ENCODE data around the gene APLP1. TPM values are rescaled to one million over a fixed set of nuclear protein-coding genes. Genes with fewer than 3 reads are reported as not detected.
A peak's percentile ranks its signal among the peaks of the same experiment; 100 is the strongest.

The APLP1 gene
- polyA plus RNA-seq, 1 donor (not counting 4 experiments of a cell fraction or from before 2014, with no cell fraction given): 0.50 TPM

DNA sequence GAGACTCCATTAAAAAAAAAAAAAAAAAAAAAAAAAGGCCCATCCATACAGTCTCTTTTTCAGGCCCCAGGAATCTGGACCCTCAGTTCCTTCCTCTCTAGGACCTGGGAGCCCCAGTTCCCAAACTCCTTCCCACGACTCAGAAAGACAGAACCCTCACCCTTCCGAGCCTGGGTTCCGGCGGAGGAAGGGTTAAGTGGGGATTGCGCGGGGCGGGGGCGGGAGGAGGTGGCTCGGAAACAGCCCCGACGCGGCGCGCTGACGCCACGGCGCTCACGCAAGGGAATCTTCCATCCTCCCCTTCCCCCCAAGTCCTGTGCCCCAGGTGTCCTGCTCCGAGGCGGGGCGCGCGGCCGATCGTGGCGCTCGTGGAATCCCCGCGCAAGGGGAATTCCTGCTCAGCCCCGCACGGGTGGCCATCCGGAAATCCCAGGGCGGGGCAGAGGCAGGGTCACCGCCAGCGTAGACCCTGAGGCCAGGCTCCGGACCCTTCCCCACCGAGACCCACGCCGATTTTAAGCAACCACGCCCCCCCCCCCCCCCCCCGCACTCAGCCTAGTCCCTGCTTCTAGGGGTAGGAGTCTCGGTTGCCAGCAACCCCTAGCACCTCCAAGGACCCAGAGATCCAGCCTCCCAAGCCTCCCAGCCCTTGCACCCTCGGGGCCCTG, 31.3 kb downstream of the APLP1 start:
- TF ChIP-seq EZH2 (IDR thresholded peaks at IDR 0.05; ENCODE audit: low read length): no peak
- TF ChIP-seq, protein P1, sequence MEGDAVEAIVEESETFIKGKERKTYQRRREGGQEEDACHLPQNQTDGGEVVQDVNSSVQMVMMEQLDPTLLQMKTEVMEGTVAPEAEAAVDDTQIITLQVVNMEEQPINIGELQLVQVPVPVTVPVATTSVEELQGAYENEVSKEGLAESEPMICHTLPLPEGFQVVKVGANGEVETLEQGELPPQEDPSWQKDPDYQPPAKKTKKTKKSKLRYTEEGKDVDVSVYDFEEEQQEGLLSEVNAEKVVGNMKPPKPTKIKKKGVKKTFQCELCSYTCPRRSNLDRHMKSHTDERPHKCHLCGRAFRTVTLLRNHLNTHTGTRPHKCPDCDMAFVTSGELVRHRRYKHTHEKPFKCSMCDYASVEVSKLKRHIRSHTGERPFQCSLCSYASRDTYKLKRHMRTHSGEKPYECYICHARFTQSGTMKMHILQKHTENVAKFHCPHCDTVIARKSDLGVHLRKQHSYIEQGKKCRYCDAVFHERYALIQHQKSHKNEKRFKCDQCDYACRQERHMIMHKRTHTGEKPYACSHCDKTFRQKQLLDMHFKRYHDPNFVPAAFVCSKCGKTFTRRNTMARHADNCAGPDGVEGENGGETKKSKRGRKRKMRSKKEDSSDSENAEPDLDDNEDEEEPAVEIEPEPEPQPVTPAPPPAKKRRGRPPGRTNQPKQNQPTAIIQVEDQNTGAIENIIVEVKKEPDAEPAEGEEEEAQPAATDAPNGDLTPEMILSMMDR (optimal IDR thresholded peaks at IDR 0.05 in 1 of 3, IDR thresholded peaks at IDR 0.05 in 1 of 3, conservative IDR thresholded peaks at IDR 0.05 in 1 of 3; ENCODE audit: extremely low read depth in 1 of 3, insufficient read depth in 2 of 3, low read length in 3 of 3): no peak
- no peaks in the 10 kb centered on the region for H3K9me3 ChIP-seq (ENCODE audit: control insufficient read depth, low read depth, low read length)
- FAIRE-seq (no peak), DNase-seq (ENCODE audit: low read depth, low spot score) (no peak)
- dilution Hi-C loops (cut with MboI; ENCODE audit: extremely low pct_ligation_motif_present, low sequenced_read_pairs): no loop called here
- H3K9me1 ChIP-seq (ENCODE audit: control insufficient read depth, extremely low read depth, insufficient read depth, low read length): no peaks in the 10 kb centered on the region
- no peaks in the 10 kb centered on the region for H3K27me3 ChIP-seq (ENCODE audit: control insufficient read depth, extremely low read depth, insufficient read depth, low read length)
- no peaks in the 10 kb centered on the region for H4K20me1 ChIP-seq (ENCODE audit: control insufficient read depth, extremely low read depth, insufficient read depth, low read length)
- H3K9ac ChIP-seq (ENCODE audit: control insufficient read depth, extremely low read depth, insufficient read depth, low read length): peak overlapping the region; percentile 90
- peak overlapping the region; percentile 86 for H3K4me2 ChIP-seq (ENCODE audit: control insufficient read depth, extremely low read depth, insufficient read depth, low read depth, low read length)
- H3K4me3 ChIP-seq (ENCODE audit: control insufficient read depth in 2 of 3, extremely low read depth in 1 of 3, insufficient read depth in 2 of 3, low read depth in 1 of 3, low read length in 3 of 3): peak overlapping the region; percentile 63 to 94 (median 87)
- peaks cover 30% of the 10 kb centered on the region for H3K4me1 ChIP-seq (ENCODE audit: control insufficient read depth, extremely low read depth, insufficient read depth, low read length)
- peak overlapping the region; percentile 71 for H2AFZ ChIP-seq (ENCODE audit: control insufficient read depth, low read length)
- peaks cover 19% of the 10 kb centered on the region for H3K79me2 ChIP-seq (ENCODE audit: control insufficient read depth, insufficient read depth, low read length)
- H3K27ac ChIP-seq (ENCODE audit: control insufficient read depth, insufficient read depth, low read length): peak overlapping the region; percentile 85
- H3K36me3 ChIP-seq (ENCODE audit: control insufficient read depth in 2 of 2, extremely low read depth in 1 of 2, insufficient read depth in 2 of 2, low read length in 2 of 2): peaks cover 7 to 17% of the 10 kb centered on the region in 2 experiments

DNA sequence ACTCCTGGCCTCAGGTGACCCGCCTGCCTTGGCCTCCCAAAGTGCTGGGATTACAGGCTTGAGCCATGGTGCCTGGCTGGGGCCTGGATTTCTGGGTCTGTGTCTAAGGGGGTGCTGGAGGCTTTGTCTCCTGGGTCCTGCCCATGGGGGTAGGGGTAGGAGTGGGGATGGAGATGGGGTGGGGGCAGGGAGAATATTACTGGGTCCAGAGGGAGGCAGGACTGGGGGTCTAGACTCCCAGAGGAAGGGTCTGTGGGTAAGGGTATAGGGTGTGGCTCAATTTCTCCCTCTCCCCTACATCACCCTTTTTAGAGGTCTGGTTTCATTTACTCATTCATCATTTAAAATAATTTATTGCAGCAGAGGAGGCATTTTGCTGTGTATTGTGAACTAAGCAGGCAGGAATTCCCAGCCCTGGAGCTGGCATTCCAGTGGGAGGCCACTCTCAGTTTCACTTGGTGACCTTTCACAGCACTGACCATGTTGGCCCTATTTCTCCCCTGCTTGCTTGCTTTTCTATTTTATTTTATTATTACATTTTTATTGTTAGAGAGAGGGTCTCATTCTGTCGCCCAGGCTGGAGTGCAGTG, 32.8 kb downstream of the APLP1 start:
- H3K36me3 ChIP-seq (ENCODE audit: control insufficient read depth in 2 of 2, extremely low read depth in 1 of 2, insufficient read depth in 2 of 2, low read length in 2 of 2): peaks cover 3 to 11% of the 10 kb centered on the region in 2 experiments
- TF ChIP-seq, protein P1 (optimal IDR thresholded peaks at IDR 0.05 in 1 of 3, IDR thresholded peaks at IDR 0.05 in 1 of 3, conservative IDR thresholded peaks at IDR 0.05 in 1 of 3; ENCODE audit: extremely low read depth in 1 of 3, insufficient read depth in 2 of 3, low read length in 3 of 3): no peak
- no peak for TF ChIP-seq EZH2 (IDR thresholded peaks at IDR 0.05; ENCODE audit: low read length)
- H4K20me1 ChIP-seq (ENCODE audit: control insufficient read depth, extremely low read depth, insufficient read depth, low read length): no peaks in the 10 kb centered on the region
- H3K27me3 ChIP-seq (ENCODE audit: control insufficient read depth, extremely low read depth, insufficient read depth, low read length): no peaks in the 10 kb centered on the region
- no peak overlapping the region for H3K4me3 ChIP-seq (ENCODE audit: control insufficient read depth in 2 of 3, extremely low read depth in 1 of 3, insufficient read depth in 2 of 3, low read depth in 1 of 3, low read length in 3 of 3)
- H3K27ac ChIP-seq (ENCODE audit: control insufficient read depth, insufficient read depth, low read length): no peak overlapping the region
- FAIRE-seq: no peak
- peak overlapping the region; percentile 90 for H3K9ac ChIP-seq (ENCODE audit: control insufficient read depth, extremely low read depth, insufficient read depth, low read length)
- H3K4me2 ChIP-seq (ENCODE audit: control insufficient read depth, extremely low read depth, insufficient read depth, low read depth, low read length): peak overlapping the region; percentile 86
- H3K4me1 ChIP-seq (ENCODE audit: control insufficient read depth, extremely low read depth, insufficient read depth, low read length): peaks cover 30% of the 10 kb centered on the region
- dilution Hi-C loops (cut with MboI; ENCODE audit: extremely low pct_ligation_motif_present, low sequenced_read_pairs): no loop called here
- no peak overlapping the region for H2AFZ ChIP-seq (ENCODE audit: control insufficient read depth, low read length)
- no peak for DNase-seq (ENCODE audit: low read depth, low spot score)
- H3K79me2 ChIP-seq (ENCODE audit: control insufficient read depth, insufficient read depth, low read length): peaks cover 19% of the 10 kb centered on the region
- H3K9me3 ChIP-seq (ENCODE audit: control insufficient read depth, low read depth, low read length): no peaks in the 10 kb centered on the region
- no peaks in the 10 kb centered on the region for H3K9me1 ChIP-seq (ENCODE audit: control insufficient read depth, extremely low read depth, insufficient read depth, low read length)

Data from keratinocyte (primary cell).